ENCODE results near the gene UBE2E2.

GRCh38 chr3:23421811-23422516 lies 218.8 kb downstream of the UBE2E2 start:
- no peak for TF ChIP-seq CTCF (IDR thresholded peaks at IDR 0.05)
- no peak for TF ChIP-seq POLR2A (IDR thresholded peaks at IDR 0.05)
- TF ChIP-seq POLR2AphosphoS5 (IDR thresholded peaks at IDR 0.05) = no peak

Data from stomach (tissue), 4 donors.